RPMI7951 (cell line): ENCODE results near the gene RBM20. TPM values are rescaled to one million over a fixed set of nuclear protein-coding genes. Genes with fewer than 3 reads are reported as not detected.
"Not testable (repeated sequence)": the region's sequence is repeated elsewhere in the genome, so short reads cannot be mapped to it uniquely, and the experiment has no call there.

ENCODE experiments used
- DNase-seq: peaks from one replicate; pipeline ENCODE4 v3.0.0-alpha.2; 2012; ENCODE audit warnings: low read depth
- total RNA-seq: library from RNA; depleted of rRNA; stranded (reverse); fragments of >200 nt; shearing (Covaris generic); gene quantifications from 2 replicates; pipeline ENCODE4 v1.2.3, GENCODE V29; 2014

RBM20 gene
- total RNA-seq, 1 experiment from 2014 or later: 0.36 TPM

GRCh38 chr10:110764378-110764777 is 120.2 kb downstream of the RBM20 start:
- DNase-seq: no peak

- no peak for DNase-seq
These were observed 120.8 kb downstream of the RBM20 start for GRCh38 chr10:110764793-110765512.

GRCh38 chr10:110765513-110766319 is 121.6 kb downstream of the RBM20 start:
- DNase-seq: no peak

- not testable (repeated sequence) for DNase-seq
These were observed 123.5 kb downstream of the RBM20 start for GRCh38 chr10:110767601-110768000.

- no peak for DNase-seq
These were observed 126.1 kb downstream of the RBM20 start for GRCh38 chr10:110770243-110770642.

- DNase-seq: no peak
These were observed 127.3 kb downstream of the RBM20 start for GRCh38 chr10:110771486-110771885.

- DNase-seq: no peak
These were observed 127.9 kb downstream of the RBM20 start for GRCh38 chr10:110771991-110772390.

- DNase-seq: no peak
These were observed 128.4 kb downstream of the RBM20 start for GRCh38 chr10:110772454-110773025.

- DNase-seq: no peak
These were observed 129.5 kb downstream of the RBM20 start for GRCh38 chr10:110773693-110774068.

- DNase-seq: peak; percentile 73
These were observed 130.2 kb downstream of the RBM20 start for GRCh38 chr10:110774069-110775019.

- DNase-seq: no peak
These were observed 130.9 kb downstream of the RBM20 start for GRCh38 chr10:110775020-110775375.

GRCh38 chr10:110775406-110775805 is 131.3 kb downstream of the RBM20 start:
- no peak for DNase-seq

GRCh38 chr10:110777017-110777416 is 132.9 kb downstream of the RBM20 start:
- DNase-seq: no peak

GRCh38 chr10:110777661-110778060 is 133.5 kb downstream of the RBM20 start:
- no peak for DNase-seq

GRCh38 chr10:110778211-110778610 is 134.1 kb downstream of the RBM20 start:
- DNase-seq: no peak

- no peak for DNase-seq
These were observed 135.4 kb downstream of the RBM20 start for GRCh38 chr10:110779489-110779888.

- no peak for DNase-seq
These were observed 136.6 kb downstream of the RBM20 start for GRCh38 chr10:110780704-110781103.

GRCh38 chr10:110781139-110781538 is 137.0 kb downstream of the RBM20 start:
- DNase-seq: peak; percentile 64

GRCh38 chr10:110782616-110783015 is 138.5 kb downstream of the RBM20 start:
- DNase-seq: no peak

- DNase-seq: no peak
These were observed 139.5 kb downstream of the RBM20 start for GRCh38 chr10:110783509-110784107.

- no peak for DNase-seq
These were observed 140.1 kb downstream of the RBM20 start for GRCh38 chr10:110784198-110784597.
